Measurements from ENCODE around the gene APRT.
"Not testable (repeated sequence)": the region's sequence is repeated elsewhere in the genome, so short reads cannot be mapped to it uniquely, and the experiment has no call there.

The APRT gene

DNA sequence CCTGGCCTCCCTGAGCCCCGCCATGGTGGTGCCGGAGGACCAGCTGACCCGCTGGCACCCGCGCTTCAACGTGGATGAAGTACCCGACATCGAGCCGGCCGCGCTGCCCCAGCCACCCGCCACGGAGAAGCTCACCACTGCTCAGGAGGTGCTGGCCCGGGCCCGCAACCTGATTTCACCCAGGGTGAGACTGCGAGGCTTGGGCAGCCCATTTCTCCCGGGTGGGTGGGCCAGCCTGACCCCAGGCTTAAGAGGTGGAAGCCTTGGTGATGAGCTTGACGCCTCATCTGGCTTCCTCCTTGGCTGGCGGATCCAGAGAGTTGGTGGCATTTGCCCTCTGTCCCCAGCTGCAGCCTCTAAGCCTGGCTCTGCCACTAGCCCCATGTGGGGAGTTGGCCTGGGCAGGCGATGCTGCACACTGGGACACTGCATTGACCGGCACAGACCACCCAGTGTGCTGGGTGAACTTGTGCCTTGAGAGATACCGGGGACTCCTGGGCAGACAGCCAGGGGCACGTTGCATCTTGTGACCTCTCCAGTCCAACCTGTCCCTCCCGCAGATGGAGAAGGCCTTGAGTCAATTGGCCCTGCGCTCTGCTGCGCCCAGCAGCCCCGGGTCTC is 5.1 kb downstream of the APRT start:
- no peak for DNase-seq

DNA sequence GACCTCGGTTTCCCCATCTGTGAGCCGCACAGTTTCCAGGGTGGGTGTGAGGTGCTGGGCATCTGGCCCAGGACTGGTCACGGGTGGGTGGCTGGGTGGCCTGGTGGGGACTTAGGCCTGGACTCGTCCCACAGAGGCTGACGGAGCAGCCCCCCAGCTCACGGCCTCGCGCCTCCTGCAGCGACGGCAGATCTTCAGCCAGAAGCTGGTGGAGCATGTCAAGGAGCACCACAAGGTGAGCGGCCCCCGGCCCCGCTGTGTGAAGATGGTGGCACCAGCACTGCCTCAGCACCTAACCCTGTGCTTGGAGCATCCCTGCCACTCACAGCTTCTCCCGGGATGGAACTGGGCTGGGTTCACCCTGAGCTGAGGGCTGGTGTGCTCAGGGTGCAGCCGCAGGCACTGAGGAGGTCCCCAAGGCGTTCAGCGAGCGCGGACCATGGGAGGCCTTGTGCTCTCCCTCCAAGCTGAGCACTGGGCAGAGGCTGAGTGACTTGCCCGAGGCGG is 5.8 kb downstream of the APRT start:
- no peak for DNase-seq

DNA sequence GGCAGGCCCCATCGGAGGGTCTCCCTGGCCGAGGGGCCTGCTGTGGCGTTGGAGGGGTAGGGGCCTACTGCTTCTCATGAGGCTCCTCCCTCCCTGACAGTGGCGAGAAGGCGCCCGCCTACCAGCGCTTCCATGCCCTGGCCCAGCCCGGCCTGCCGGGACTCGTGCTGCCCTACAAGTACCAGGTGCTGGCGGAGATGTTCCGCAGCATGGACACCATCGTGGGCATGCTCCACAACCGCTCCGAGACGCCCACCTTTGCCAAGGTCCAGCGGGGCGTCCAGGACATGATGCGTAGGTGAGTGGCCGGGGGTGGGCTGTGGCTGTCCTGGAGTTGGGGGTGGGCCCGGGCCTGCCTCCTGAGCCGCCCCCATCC is 6.4 kb downstream of the APRT start:
- no peak for DNase-seq

DNA sequence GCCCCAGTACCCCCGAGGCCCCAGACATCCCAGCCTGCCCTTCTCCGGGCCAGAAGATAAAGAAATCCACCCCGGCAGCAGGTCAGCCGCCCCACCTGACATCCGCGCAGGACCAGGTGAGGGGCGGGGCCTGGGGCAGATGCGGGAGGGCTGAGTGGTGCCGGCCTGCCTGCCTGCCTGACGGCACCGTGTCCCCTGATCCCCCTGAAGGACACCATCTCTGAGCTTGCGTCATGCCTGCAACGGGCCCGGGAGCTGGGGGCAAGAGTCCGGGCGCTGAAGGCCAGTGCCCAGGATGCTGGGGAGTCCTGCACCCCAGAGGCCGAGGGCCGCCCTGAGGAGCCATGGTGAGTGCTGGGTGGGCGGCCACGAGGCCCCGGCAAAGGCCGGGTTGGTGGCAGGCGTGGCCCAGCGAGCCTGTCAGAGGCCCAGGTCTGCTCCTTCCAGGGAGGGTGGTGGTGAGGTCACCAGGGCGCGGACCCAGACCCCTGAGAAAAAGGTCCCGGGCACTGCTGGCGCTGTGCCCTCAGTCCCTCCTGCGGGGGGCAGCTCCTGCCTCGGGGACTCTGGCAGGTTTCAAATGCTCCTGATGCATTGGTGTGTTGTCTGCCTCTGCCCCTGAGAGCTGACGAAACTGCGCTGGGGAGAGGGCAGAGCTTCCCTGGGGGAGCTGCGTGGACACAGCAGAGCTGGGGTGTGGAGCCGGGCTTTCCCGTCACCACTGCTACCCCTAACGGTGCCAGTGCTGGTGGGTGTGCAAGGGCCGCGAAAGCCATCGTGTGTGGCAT is 7.0 kb downstream of the APRT start:
- DNase-seq, result no peak

DNA sequence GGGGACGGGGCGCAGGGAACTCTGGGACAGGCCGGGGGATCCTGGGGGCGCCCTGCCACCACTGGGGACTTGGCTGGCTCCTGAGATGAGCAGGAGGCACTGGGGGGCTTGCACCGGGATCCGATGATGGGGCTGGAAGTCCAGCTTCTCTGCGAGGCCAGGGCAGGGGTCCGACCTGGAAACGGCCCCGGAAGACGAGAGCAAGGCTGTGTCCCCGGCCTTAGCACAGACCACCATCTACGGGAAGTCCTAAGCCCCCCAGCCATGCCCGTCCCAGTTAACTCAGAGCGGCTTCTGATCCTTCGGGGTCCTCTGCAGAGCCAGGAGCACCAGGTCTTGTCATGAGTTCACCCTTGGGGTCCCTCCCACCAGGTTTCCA is 7.6 kb downstream of the APRT start:
- DNase-seq, result no peak

GRCh38 chr16:88803264-88803987 is 8.3 kb downstream of the APRT start, which contains the start of gene CDT1:
TSS of gene CDT1 (plus strand) at chr16:88803789. CDS start at chr16:88803832, 43 bp downstream.
- DNase-seq, result peak; percentile 78

DNA sequence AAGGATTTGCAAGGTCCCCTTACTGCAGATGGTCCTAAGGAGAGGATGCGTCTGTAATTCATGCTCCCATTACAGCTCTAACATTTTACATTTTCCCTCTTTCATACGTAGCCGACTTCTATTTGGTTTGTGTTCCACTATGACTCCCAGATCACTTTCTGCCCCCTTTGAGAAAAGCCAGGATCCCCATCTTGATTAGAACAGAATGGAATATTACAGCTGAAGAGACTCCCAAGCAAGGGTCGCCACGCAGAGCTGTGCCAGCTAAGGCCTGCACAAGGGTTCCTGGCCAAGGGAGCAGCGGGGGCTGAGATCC is 11.5 kb downstream of the APRT start:
- DNase-seq, result no peak

DNA sequence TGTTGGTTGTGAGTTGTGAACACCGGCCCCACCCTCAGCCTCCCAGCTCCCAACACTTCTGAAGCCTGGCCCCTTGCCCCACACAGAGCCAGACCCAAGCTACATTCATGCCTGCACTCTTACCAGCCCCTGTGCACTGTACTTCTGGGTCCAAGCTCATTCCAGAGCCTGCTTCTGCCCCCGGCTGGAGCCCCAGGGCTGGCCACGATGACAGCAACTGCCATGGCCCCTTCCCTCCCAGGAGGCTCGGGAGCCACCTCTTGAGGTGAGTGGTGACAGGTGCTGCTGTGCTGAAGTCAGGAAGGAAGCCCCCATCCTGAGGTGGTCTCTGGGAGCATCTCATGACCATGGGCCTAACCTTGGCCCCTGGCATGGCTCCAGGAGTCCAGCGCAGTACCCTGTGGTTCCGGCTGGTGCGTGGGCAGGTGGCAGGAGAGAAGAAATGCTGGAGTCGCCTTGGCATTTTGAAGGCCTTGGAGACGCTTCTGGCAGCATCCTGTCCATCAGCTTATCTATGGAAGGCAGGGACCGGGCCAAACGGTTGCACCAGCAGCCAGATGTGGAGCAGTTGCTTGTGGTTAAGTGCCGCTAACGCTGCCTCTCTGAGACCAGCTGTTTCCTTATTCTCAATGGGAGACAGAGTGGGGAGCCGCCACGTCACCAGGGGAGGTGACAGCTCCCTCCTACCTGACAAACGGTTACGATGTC is 12.0 kb downstream of the APRT start:
- no peak for DNase-seq

DNA sequence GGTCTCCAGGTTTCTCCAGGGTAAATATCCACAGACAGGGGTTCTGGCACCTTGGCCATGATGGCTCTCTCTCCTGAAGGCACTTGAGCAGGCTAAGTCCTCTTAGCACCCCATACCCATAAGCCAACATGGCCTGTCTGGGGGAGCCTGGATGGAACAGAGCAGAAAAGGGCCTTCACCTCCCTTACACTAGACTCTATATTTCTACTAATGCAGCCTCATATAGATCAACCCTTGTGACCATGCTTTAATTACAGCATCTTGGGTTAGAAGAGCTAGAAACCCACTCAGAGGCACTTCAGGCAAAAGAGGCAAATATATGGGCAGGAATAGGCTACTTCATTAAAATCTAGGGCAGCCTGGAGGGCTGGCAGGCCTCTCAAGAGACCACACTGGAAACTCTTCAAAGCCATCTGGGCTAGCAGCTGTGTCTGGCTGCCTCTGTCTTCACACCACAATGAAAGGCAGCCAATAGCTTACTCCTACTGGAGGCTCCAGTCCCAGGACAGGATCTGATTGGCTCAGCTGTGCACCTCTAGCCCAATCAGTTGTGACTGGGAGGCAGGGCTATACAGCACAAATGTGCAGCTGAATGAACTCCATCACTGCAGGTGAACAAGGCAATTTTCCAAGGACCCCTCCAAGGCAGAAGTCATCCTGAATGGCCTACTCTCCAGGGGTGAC is 12.8 kb downstream of the APRT start:
- no peak for DNase-seq

- no peak for DNase-seq
These were observed 13.7 kb downstream of the APRT start for GRCh38 chr16:88798073-88798472.

- DNase-seq, result no peak
These were observed 15.4 kb downstream of the APRT start for GRCh38 chr16:88796278-88796677.

DNA sequence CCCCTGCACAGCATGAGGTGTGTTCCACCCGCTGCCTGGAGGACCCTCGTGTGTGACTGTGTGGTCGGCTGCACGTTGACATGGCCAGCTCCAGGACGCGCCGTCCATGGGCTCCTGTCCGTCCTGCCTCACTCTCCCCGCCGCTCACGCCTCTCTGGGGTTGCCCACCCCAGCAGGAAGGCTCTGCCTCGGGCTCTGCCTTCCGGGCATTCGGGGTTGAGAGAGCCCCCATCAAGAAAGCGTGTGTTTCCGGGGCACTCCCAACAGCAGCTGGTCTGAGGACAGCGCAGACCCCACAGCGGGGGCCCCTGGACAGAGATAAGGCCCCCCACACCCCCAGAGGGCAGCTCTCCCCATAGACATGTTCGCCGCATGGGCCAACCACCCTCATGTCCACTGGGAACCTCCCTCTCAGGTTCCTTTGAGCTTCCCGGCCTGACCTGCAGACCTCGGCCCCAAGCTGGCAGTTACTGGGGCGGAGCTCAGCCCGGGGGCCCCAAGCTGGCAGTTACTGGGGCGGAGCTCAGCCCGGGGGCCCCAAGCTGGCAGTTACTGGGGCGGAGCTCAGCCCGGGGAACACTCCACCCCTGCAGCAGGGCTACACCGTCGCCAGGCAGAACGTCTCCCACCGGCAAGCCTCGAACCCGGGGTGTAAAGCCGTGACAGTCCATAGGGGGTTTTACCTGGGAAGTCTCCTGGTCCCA is 18.3 kb downstream of the APRT start:
- no peak for DNase-seq

DNA sequence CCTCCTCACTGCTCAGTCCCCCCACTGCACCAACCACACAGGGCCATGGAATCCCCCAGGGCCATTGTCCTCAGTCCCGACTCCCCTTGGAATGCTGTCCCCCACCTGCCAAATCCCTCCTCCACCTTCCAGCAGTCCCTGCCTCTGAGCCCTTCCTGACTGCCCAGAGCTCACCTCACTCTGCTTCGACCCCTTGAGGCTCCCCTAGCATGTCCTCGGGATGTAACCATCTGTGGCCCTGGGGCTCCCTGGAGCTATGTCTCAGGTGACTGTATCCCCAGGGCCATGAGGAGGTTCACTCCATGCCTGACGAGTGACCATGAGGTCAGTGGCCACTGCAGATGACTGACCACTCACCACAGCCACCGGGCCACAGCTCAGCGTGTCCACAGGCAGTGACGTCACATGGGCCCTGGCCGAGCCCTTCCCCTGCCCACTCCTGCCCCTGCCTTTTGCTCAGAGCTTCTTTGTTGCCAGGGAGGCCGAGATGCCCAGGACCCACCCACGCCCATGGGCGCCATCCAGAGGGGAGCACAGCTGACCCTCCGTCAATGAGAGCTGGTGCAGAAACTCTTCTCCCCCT is 19.0 kb downstream of the APRT start:
- no peak for DNase-seq

DNA sequence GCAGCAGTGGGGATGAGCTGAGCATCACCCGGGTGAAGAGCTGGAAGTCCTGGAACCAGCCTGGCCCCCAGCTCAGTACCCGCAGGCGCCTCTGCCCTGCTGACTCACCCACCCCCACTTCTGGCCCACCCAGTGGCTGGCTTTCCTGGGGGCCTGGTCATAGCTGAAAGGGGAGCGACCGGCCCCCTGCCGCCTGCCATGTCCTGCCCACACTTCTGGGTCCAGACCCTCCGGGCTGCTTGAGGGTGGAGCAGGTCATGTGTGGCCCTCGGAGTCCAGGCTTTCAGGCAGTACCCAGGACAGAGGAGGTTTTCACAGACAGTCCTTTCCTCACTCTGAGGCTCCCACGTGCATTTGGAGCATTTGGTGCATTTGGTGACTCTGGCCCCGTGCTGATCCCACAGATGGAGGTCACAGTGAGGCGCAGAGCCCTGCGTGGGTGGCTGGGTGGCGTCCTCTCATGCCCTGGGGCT is 19.6 kb downstream of the APRT start:
- peak; percentile 65 for DNase-seq

DNA sequence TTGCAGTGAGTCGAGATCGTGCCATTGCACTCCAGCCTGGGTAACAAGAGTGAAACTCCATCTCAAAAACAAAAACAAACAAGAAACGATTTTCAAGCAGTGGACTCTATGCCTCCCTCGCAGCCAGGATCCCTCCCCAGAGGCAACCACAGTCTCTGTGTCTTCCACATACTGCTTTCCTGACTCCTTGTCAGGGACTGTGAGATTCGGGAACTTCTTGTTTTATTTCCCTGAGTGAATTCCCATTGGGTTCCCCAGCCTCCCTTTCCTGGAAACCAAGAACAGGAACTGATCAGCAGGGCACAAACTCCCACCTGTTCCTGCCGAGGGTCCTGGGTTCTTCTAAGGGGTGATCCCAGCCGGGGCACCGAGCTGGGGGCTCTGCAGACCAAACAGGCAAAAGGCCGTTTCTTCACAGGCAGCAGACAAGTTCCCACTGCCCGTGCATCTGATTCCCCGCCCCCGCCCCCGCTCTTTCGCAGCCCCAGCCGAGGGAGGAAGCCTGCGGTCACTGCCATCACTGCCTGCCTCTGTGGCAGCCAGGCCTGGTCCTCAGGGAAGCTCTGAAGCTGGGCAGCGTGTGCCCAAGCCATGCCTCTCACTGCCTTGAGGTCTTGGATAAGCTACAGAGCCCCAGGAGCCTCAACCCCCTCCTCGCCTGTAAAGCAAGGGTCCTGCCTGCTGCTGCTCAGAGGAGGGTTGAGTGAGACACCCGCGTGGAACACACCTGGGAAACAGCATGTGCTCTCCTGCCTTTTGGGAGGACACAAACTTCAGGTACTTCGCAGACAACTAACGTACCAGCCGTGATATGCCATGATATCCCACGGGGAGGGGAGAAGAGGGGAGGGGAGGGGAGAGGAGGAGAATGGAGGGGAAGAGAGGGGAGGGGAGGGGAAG is 21.2 kb downstream of the APRT start:
- peak; percentile 43 for DNase-seq

DNA sequence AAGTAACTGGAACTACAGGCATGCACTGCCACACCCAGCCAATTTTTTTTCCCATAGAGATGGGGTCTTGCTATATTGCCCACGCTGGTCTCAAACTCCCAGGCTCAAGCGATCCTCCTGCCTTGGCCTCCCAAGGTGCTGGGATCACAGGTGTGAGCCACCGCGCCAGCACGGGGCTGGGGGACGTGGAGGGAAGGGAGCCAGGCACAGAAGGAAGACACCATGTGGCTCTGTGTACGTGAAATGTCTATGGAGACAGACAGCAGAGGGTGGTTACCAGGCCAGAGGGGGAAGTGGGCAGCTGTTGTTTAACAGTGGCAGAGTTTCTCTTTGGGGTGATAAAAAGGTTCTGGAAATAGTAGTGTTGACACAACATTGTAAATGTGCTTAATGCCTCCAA is 22.1 kb downstream of the APRT start:
- DNase-seq, result no peak

DNA sequence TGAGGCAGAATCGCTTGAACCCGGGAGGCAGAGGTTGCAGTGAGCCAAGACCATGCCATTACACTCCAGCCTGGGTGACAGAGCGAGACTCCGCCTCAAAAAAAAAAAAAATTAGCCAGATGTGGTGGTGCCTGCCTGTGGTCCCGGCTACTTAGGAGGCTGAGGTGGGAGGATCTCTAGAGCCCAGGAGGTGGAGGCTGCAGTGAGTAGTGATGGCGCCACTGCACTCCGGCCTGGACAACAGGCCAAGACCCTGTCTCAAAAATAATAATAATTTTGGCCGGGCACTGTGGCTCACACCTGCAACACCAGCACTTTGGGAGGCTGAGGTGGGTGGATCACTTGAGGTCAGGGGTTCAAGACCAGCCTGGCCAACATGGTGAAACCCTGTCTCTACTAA is 23.0 kb downstream of the APRT start:
- DNase-seq, result not testable (repeated sequence)

DNA sequence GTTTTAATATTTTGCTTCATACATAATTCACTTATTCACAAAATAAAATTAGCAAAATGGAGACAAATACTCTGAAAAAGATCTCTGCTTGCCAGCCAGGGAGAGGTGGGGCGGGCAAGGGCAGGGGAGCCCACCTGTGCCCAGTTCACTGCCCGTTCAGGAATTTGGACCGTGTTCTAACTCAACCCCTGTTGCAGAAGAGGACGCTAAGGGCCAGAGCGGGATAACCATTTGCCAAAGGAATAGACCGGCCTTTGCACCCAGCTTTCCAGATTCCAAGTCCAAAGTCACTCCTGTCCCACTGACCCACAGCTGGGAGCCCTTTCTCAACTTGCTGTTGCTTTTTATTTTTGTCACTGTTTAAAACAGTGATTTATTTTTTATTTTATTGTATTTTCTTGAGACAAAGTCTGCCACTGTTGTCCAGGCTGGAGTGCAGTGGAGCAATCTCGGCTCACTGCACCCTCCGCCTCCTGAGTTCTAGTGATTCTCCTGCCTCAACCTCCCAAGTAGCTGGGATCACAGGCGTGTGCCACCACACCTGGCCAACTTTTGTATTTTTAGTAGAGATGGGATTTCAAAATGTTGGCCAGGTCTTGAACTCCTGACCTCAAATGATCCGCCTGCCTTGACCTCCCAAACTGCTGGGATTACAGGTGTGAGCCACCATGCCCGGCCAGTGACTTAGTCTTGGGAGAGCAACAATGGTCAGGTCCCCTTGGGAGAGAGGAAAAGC is 24.0 kb downstream of the APRT start:
- no peak for DNase-seq

DNA sequence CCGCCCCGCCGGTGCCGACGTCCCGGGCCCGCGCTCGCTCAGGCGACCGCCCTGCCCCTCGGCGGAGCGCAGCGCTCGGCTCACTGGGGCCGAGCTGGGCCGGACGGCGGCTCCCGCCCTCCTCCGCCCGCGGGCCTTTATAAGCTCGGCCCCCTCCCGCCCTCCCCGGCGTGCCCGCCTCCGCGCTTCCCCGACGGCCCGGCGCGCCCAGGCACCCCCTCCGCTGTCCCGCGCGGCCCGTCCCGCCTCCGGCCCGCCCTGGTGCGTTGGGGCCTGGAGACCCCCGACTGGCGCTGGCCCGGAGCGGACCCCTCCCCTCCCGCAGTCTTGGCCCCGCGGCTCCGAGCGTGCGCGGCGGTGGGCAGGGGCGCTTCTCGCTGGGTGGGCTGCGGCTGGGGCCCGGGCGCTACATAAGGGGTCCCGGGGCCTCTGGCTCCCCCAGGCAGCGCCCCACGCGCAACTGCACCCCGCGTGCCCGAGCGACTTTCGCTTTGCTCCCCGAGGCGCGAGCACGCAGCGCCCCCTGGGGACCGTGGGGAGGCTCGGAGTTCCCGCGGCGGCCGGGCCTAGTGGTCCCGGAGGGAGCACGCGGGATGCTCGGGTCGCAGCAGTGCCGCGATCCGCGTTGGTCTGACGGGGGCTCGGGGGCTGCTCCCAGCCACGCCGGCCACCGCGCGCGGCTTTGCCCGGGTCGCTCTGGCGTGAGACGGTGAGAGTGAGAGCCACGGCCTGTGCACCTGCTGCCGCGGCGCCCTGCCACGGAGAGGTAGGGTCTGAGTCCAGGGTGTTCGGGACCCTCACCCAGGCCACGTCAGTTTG is 26.4 kb downstream of the APRT start, which contains the start of gene PIEZO1:
Gene PIEZO1 (minus strand): TSS at position 115 of the 819 bp plus-strand sequence. CDS start 256 bp downstream, outside the sequence.
- DNase-seq, result peak; percentile 71

Data from EL (cell line).